HEK293T (cell line): ENCODE data around the gene CMAS.

Experiments
- CTCF ChIA-PET: fragments of 350-600 bp; formaldehyde crosslinking; extraction: SDS; loops from one replicate; lab custom pipeline; 2021; ENCODE audit warnings: antibody characterized with exemption, inconsistent platforms; lab: Yijun Ruan, JAX
- POLR2A ChIA-PET: fragments of 350-600 bp; formaldehyde crosslinking; extraction: SDS; loops from one replicate; lab custom pipeline; 2020; ENCODE audit warnings: antibody characterized with exemption, inconsistent platforms; lab: Yijun Ruan, JAX
- DNase-seq: peaks from one replicate; pipeline ENCODE4 v3.0.0; 2012; ENCODE audit warnings: mixed read lengths; ENCODE audit errors: extremely low spot score
- ARNT ChIP-seq: fragments of 450-650 bp; IDR thresholded peaks from 2 replicates; pipeline ENCODE4 v1.6.1; 2017; ENCODE audit warnings: mild to moderate bottlenecking
- BHLHE40 ChIP-seq: fragments of 450-650 bp; IDR thresholded peaks from 2 replicates; pipeline ENCODE4 v1.6.1; 2016; ENCODE audit warnings: mild to moderate bottlenecking, moderate library complexity, borderline replicate concordance
- CTBP1 ChIP-seq: fragments of 450-650 bp; IDR thresholded peaks from 2 replicates; pipeline ENCODE4 v1.6.1; 2016; ENCODE audit warnings: borderline replicate concordance
- ELF4 ChIP-seq: fragments of 450-650 bp; IDR thresholded peaks from 2 replicates; pipeline ENCODE4 v1.6.1; 2017; ENCODE audit warnings: antibody characterized with exemption
- FOXA1 ChIP-seq: fragments of 450-650 bp; IDR thresholded peaks from 2 replicates; pipeline ENCODE4 v1.6.1; 2016; ENCODE audit warnings: mild to moderate bottlenecking
- FOXK2 ChIP-seq: fragments of 450-650 bp; IDR thresholded peaks from 2 replicates; pipeline ENCODE4 v1.6.1; 2016; ENCODE audit warnings: mild to moderate bottlenecking
- FOXM1 ChIP-seq: fragments of 450-650 bp; IDR thresholded peaks from 2 replicates; pipeline ENCODE4 v1.6.1; 2017; ENCODE audit warnings: mild to moderate bottlenecking, borderline replicate concordance
- HDGF ChIP-seq: fragments of 450-650 bp; IDR thresholded peaks from 2 replicates; pipeline ENCODE4 v1.6.1; 2017; ENCODE audit warnings: antibody characterized with exemption, borderline replicate concordance
- L3MBTL2 ChIP-seq: fragments of 450-650 bp; conservative IDR thresholded peaks from 2 replicates; pipeline ENCODE4 v1.6.1; 2016; ENCODE audit warnings: mild to moderate bottlenecking
- LEF1 ChIP-seq: fragments of 450-650 bp; IDR thresholded peaks from 2 replicates; pipeline ENCODE4 v1.6.1; 2017; ENCODE audit warnings: mild to moderate bottlenecking, borderline replicate concordance
- NFRKB ChIP-seq: fragments of 450-650 bp; IDR thresholded peaks from 2 replicates; pipeline ENCODE4 v1.6.1; 2016; ENCODE audit warnings: mild to moderate bottlenecking, moderate library complexity
- PKNOX1 ChIP-seq: fragments of 450-650 bp; IDR thresholded peaks from 2 replicates; pipeline ENCODE4 v1.6.1; 2016
- SP1 ChIP-seq: fragments of 450-650 bp; IDR thresholded peaks from 2 replicates; pipeline ENCODE4 v1.6.1; 2017
- SUZ12 ChIP-seq: fragments of 450-650 bp; IDR thresholded peaks from 2 replicates; pipeline ENCODE4 v1.6.1; 2016; ENCODE audit warnings: mild to moderate bottlenecking
- TARDBP ChIP-seq: fragments of 450-650 bp; IDR thresholded peaks from 2 replicates; pipeline ENCODE4 v1.6.1; 2016
- ZNF384 ChIP-seq: fragments of 450-650 bp; IDR thresholded peaks from 2 replicates; pipeline ENCODE4 v1.6.1; 2016

Gene CMAS

GRCh38 chr12:22100958-22101748, 55.1 kb downstream of the CMAS start:
- no peak for TF ChIP-seq FOXA1
- TF ChIP-seq ARNT = no peak
- TF ChIP-seq FOXM1 = no peak
- no peak for TF ChIP-seq HDGF
- no peak for TF ChIP-seq PKNOX1
- TF ChIP-seq SP1 = no peak
- no peak for TF ChIP-seq CTBP1
- no peak for TF ChIP-seq BHLHE40
- TF ChIP-seq ZNF384 = no peak
- TF ChIP-seq FOXK2 = no peak
- no peak for TF ChIP-seq SUZ12
- TF ChIP-seq ELF4 = no peak
- no peak for TF ChIP-seq TARDBP
- no peak for TF ChIP-seq LEF1
- no peak for TF ChIP-seq NFRKB
- TF ChIP-seq L3MBTL2 = no peak
- ChIA-PET POLR2A (no interaction called here), CTCF (interaction anchor here (0.6 to 1.5 kb wide), 2 partner anchors 234 to 342 kb away, joined by 5 to 6 read pairs; no protein-coding TSS in a partner anchor)
- no peak for DNase-seq

GRCh38 chr12:22101749-22102243, 55.8 kb downstream of the CMAS start:
- ChIA-PET CTCF (interaction anchor here (0.6 kb wide), 1 partner anchor 234 kb away, joined by 6 read pairs; no protein-coding TSS in a partner anchor), POLR2A (no interaction called here)
- DNase-seq = no peak
- no peak for TF ChIP-seq CTBP1
- TF ChIP-seq PKNOX1 = no peak
- no peak for TF ChIP-seq L3MBTL2
- no peak for TF ChIP-seq FOXA1

GRCh38 chr12:22103418-22103817, 57.4 kb downstream of the CMAS start:
- DNase-seq = no peak
- TF ChIP-seq FOXA1 = no peak
- no peak for TF ChIP-seq SUZ12
- TF ChIP-seq TARDBP = no peak
- TF ChIP-seq ARNT = no peak
- TF ChIP-seq FOXK2 = no peak
- no peak for TF ChIP-seq SP1
- no peak for TF ChIP-seq LEF1
- no peak for TF ChIP-seq ZNF384
- no peak for TF ChIP-seq L3MBTL2
- no peak for TF ChIP-seq CTBP1
- no peak for TF ChIP-seq NFRKB
- no peak for TF ChIP-seq HDGF
- TF ChIP-seq BHLHE40 = no peak
- no peak for TF ChIP-seq ELF4
- no peak for TF ChIP-seq PKNOX1
- no peak for TF ChIP-seq FOXM1
- CTCF ChIA-PET = interaction anchor here (0.9 kb wide), 1 partner anchor 14 kb away, joined by 3 read pairs; no protein-coding TSS in a partner anchor
- POLR2A ChIA-PET = no interaction called here

- POLR2A ChIA-PET = no interaction called here
- no peak for TF ChIP-seq LEF1
- TF ChIP-seq TARDBP = no peak
- no peak for TF ChIP-seq CTBP1
- TF ChIP-seq BHLHE40 = no peak
- TF ChIP-seq ARNT = no peak
- DNase-seq = no peak
- CTCF ChIA-PET = no interaction called here
Observed at GRCh38 chr12:22105542-22105941, 59.5 kb downstream of the CMAS start.

GRCh38 chr12:22110176-22110575, 64.2 kb downstream of the CMAS start:
- CTCF ChIA-PET = no interaction called here
- TF ChIP-seq SUZ12 (no peak), HDGF (no peak), SP1 (no peak), ELF4 (no peak), L3MBTL2 (no peak), PKNOX1 (no peak), NFRKB (no peak), BHLHE40 (no peak)
- DNase-seq = no peak
- POLR2A ChIA-PET = no interaction called here
